HG03558 (cell line): ENCODE measurements around the gene KIAA0040.
"Not testable (repeated sequence)": the region's sequence is repeated elsewhere in the genome, so short reads cannot be mapped to it uniquely, and the experiment has no call there.

Experiments used
- ATAC-seq: cut with Tn5 transposase; IDR thresholded peaks from one replicate; pipeline ENCODE4 v1.9.1; 2021; ENCODE audit warnings: moderate number of reproducible peaks; ENCODE audit not compliant: unreplicated experiment; ENCODE audit errors: extremely low read depth

KIAA0040 gene

GRCh38 chr1:175116210-175116798 lies 76.3 kb downstream of the KIAA0040 start:
- no peak for ATAC-seq

- ATAC-seq: no peak
These were observed 77.6 kb downstream of the KIAA0040 start for GRCh38 chr1:175114996-175115395.

DNA sequence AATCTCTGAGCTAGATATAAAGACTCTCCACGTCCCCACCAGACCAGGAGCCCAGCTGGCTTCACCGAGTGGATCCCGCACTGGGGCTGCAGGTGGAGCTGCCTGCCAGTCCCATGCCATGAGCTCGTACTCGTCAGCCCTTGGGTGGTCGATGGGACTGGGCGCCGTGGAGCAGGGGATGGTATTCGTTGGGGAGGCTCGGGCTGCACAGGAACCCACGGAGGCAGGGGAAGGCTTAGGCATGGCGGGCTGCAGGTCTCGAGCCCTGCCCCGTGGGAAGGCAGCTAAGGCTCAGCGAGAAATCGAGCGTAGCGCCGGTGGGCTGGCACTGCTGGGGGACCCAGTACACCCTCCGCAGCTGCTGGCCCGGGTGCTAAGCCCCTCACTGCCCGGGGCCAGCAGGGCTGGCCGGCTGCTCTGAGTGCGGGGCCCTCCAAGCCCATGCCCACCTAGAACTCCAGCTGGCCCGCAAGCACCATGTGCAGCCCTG lies 84.2 kb downstream of the KIAA0040 start:
- not testable (repeated sequence) for ATAC-seq
